Transverse colon (tissue), 4 donors: Measurements from ENCODE around the gene RNF187. TPM values are rescaled to one million over a fixed set of nuclear protein-coding genes. Genes with fewer than 3 reads are reported as not detected.
A peak's percentile ranks its signal among the peaks of the same experiment; 100 is the strongest.

ENCODE experiments used
- DNase-seq: peaks from one replicate; pipeline ENCODE4 v3.0.0-alpha.2; 2019
- H3K27ac ChIP-seq, 4 donors: fragments of 200-600 bp; sonication (generic); 2 replicates each; pipeline ENCODE4 v1.5.1; 2016 to 2018; ENCODE audit warnings: inconsistent platforms in 4 of 4
- H3K27me3 ChIP-seq: fragments of 200-600 bp; sonication (generic); 2 replicates; pipeline ENCODE4 v1.5.1; 2017; ENCODE audit warnings: inconsistent platforms
- H3K36me3 ChIP-seq, 4 donors: fragments of 200-600 bp; sonication (generic); 2 replicates each; pipeline ENCODE4 v1.5.1; 2017 to 2019; ENCODE audit warnings: inconsistent platforms in 4 of 4
- H3K4me1 ChIP-seq, 4 donors: fragments of 200-600 bp; sonication (generic); 2 replicates each; pipeline ENCODE4 v1.5.1; 2017 to 2020; ENCODE audit warnings: inconsistent platforms in 4 of 4
- H3K4me3 ChIP-seq, 4 donors: fragments of 200-600 bp; sonication (generic); 1 replicate in 1 of 4; 2 replicates in 3 of 4; pipeline versions ENCODE4 v1.5.1 to v1.6.1; 2017 to 2019; ENCODE audit warnings: inconsistent platforms in 4 of 4
- H3K9me3 ChIP-seq, 2 donors: fragments of 200-600 bp; sonication (generic); 2 replicates each; pipeline ENCODE4 v1.5.1; 2017 to 2019; ENCODE audit warnings: inconsistent platforms in 2 of 2
- EP300 ChIP-seq: sonication (generic); formaldehyde crosslinking; IDR thresholded peaks from one replicate; pipeline ENCODE4 v1.6.1; 2017; ENCODE audit warnings: antibody characterized with exemption, low read depth
- POLR2A ChIP-seq: fragments of 450-650 bp; IDR thresholded peaks from one replicate; pipeline ENCODE4 v1.6.1; 2016; ENCODE audit warnings: antibody characterized with exemption, mild to moderate bottlenecking, moderate library complexity
- POLR2AphosphoS5 ChIP-seq, 3 donors: sonication (generic); formaldehyde crosslinking; IDR thresholded peaks; one replicate each; pipeline ENCODE4 v1.6.1; 2016; ENCODE audit warnings: antibody characterized with exemption in 3 of 3
- WGBS, 2 donors: methylation state at CpG; one replicate each; pipeline ENCODE4 v1.1.5; 2018; ENCODE audit warnings: low coverage in 1 of 2; 5-methylcytosine and 5-hydroxymethylcytosine counted together
- in situ Hi-C, 4 donors: fragments of 200-750 bp; cut with MboI; loops; one replicate each; pipeline versions ENCODE4 v1.15.0 to v1.15.1; 2017; ENCODE audit warnings: low sequenced_read_pairs in 3 of 4, low pct_ligation_motif_present in 1 of 4, low pct_unique_long_range_greater_than_20kb in 1 of 4
- intact Hi-C: fragments of 100-400 bp; cut with DNase I; formaldehyde crosslinking; loops from one replicate; pipeline ENCODE4 v1.15.1; 2023; ENCODE audit warnings: low total_unique reads
- total RNA-seq, 4 donors: library from RNA; depleted of rRNA; stranded (reverse); fragments of >200 nt; gene quantifications; one replicate each; pipeline ENCODE4 v1.1.0, GENCODE V29; 2016
- TF ChIP-seq, protein P1 (sequence below), 5 experiments: fragments of 200-600 bp in 3 of 5; fragments of 450-650 bp in 2 of 5; sonication (generic) in 3 of 5; IDR thresholded peaks; 1 replicate in 2 of 5; 2 replicates in 3 of 5; pipeline ENCODE4 v1.5.1; 2016 to 2017; ENCODE audit warnings: antibody characterized with exemption in 5 of 5, inconsistent platforms in 3 of 5, mild to moderate bottlenecking in 2 of 5, moderate library complexity in 1 of 5

Gene RNF187
- total RNA-seq, 4 donors from 2014 or later: 13.8 to 110 (median 27.1) TPM

GRCh38 chr1:228443395-228443794 lies 43.8 kb upstream of the RNF187 start:
- intact Hi-C loops (no loop called here), in situ Hi-C loops (no loop called here)
- no peak overlapping the region for H3K27ac ChIP-seq
- no peaks in the 10 kb centered on the region for H3K9me3 ChIP-seq
- DNase-seq: no peak
- no peak overlapping the region for H3K4me3 ChIP-seq
- H3K4me1 ChIP-seq: peaks cover 0 to 12% (median 9%) of the 10 kb centered on the region in 4 donors
- TF ChIP-seq POLR2AphosphoS5 (IDR thresholded peaks at IDR 0.05) (no peak), EP300 (no peak), POLR2A (no peak)
- TF ChIP-seq, protein P1, sequence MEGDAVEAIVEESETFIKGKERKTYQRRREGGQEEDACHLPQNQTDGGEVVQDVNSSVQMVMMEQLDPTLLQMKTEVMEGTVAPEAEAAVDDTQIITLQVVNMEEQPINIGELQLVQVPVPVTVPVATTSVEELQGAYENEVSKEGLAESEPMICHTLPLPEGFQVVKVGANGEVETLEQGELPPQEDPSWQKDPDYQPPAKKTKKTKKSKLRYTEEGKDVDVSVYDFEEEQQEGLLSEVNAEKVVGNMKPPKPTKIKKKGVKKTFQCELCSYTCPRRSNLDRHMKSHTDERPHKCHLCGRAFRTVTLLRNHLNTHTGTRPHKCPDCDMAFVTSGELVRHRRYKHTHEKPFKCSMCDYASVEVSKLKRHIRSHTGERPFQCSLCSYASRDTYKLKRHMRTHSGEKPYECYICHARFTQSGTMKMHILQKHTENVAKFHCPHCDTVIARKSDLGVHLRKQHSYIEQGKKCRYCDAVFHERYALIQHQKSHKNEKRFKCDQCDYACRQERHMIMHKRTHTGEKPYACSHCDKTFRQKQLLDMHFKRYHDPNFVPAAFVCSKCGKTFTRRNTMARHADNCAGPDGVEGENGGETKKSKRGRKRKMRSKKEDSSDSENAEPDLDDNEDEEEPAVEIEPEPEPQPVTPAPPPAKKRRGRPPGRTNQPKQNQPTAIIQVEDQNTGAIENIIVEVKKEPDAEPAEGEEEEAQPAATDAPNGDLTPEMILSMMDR (IDR thresholded peaks at IDR 0.05): no peak
- H3K27me3 ChIP-seq: peaks cover 92% of the 10 kb centered on the region
- no peaks in the 10 kb centered on the region for H3K36me3 ChIP-seq

DNA sequence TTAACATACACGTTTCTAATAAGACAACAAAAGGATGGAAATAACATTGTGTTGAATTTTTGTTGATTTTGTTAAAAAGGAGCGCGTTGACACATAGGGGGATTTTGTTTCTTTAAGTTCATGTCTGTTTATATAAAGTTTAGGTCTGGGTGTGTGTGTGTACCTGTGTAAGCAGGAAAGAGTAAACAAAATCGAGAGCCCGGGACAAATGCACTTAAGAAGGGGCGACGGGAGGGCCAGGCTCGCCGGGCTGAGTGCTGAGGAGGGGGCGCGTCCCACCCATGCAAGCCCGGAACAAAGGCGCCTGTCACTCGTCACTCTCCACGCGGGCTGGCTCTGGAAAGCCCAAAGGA lies 41.7 kb upstream of the RNF187 start:
- no peaks in the 10 kb centered on the region for H3K9me3 ChIP-seq
- H3K27me3 ChIP-seq: peaks cover 78% of the 10 kb centered on the region
- H3K27ac ChIP-seq: peak overlapping the region in 1 of 4 donors; percentile 0
- H3K4me3 ChIP-seq: peak overlapping the region in 2 of 4 donors; percentile 24 to 29
- WGBS, 2 donors: 9 to 21% methylated on average over 3 to 16 of the region's 16 CpGs
- intact Hi-C loops: no loop called here
- peaks cover 0 to 12% (median 9%) of the 10 kb centered on the region in 4 donors for H3K4me1 ChIP-seq
- no peak for TF ChIP-seq EP300
- TF ChIP-seq, protein P1 (IDR thresholded peaks at IDR 0.05): no peak
- no peak for TF ChIP-seq POLR2A
- TF ChIP-seq POLR2AphosphoS5 (IDR thresholded peaks at IDR 0.05): no peak
- in situ Hi-C loops: no loop called here
- no peaks in the 10 kb centered on the region for H3K36me3 ChIP-seq
- DNase-seq: no peak

- in situ Hi-C loops (no loop called here), intact Hi-C loops (no loop called here)
- Histone ChIP-seq H3K4me3 (peak overlapping the region in 2 of 4 donors; percentile 24 to 29), H3K4me1 (peaks cover 0 to 12% (median 9%) of the 10 kb centered on the region in 4 donors), H3K9me3 (no peaks in the 10 kb centered on the region), H3K27me3 (peaks cover 73% of the 10 kb centered on the region), H3K36me3 (no peaks in the 10 kb centered on the region), H3K27ac (peak overlapping the region in 1 of 4 donors; percentile 0)
- WGBS, 2 donors: 6 to 27% methylated on average over 6 to 46 of the region's 51 CpGs
- no peak for TF ChIP-seq POLR2A
- peak in 1 of 3 donors; percentile 19 for TF ChIP-seq POLR2AphosphoS5 (IDR thresholded peaks at IDR 0.05)
- no peak for DNase-seq
Measured at GRCh38 chr1:228445843-228446650, 41.1 kb upstream of the RNF187 start.

DNA sequence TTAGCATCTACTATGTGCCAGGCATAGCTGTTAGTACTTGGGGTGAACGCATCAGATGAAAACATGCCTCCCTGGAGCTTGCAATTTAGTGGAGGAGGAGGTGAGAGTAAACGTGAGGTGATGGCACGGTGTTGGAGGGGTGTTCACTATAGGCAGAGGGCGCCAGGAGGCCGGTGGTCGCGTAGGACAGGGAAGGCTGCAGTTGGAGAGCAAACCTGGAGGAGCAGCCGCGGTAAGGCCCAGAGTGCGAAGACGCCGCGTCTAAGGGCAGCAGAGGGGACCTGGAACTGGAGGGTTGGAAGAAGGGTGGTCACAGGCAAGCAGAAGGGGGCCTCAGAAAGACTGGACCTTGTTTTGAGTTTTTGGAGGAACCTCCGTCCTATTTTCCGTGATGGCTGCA lies 40.3 kb upstream of the RNF187 start:
- Histone ChIP-seq H3K4me1 (peaks cover 0 to 12% (median 9%) of the 10 kb centered on the region in 4 donors), H3K27me3 (peaks cover 65% of the 10 kb centered on the region), H3K4me3 (no peak overlapping the region), H3K36me3 (no peaks in the 10 kb centered on the region), H3K9me3 (no peaks in the 10 kb centered on the region), H3K27ac (no peak overlapping the region)
- DNase-seq: no peak
- intact Hi-C loops: no loop called here
- 57 to 67% methylated on average over 15 of the region's 15 CpGs for WGBS, 2 donors
- in situ Hi-C loops: no loop called here
- TF ChIP-seq EP300 (no peak), POLR2A (no peak), POLR2AphosphoS5 (IDR thresholded peaks at IDR 0.05) (no peak)
- TF ChIP-seq, protein P1 (IDR thresholded peaks at IDR 0.05): no peak
